ENCODE data around the gene FLT1. TPM values are rescaled to one million over a fixed set of nuclear protein-coding genes. Genes with fewer than 3 reads are reported as not detected.
A peak's percentile ranks its signal among the peaks of the same experiment; 100 is the strongest.

The FLT1 gene
- total RNA-seq, 1 donor from 2014 or later: 46.3 TPM

GRCh38 chr13:28526876-28527275, 31.9 kb upstream of the FLT1 start:
- DNase-seq: no peak

DNA sequence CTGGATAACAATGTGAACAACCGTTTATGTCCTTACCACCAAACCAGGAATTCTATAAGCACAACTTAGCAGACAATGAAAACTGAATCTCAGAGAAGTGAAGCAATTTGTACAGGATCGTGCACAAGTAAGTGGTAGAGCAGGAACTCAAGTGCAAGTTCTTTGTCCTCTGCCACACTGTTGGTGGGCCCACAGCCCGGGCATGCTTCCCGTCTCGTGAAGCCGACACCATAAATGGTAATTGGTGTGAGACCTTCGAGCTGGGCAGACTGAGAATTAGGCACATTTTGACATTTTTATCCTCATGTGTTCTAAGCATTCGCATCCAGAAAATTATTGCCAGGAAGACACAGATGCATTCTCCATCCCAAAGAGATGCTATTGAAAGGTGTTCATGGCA, 27.9 kb upstream of the FLT1 start:
- no peak for DNase-seq

GRCh38 chr13:28513745-28514144, 18.8 kb upstream of the FLT1 start:
- no peak for DNase-seq

GRCh38 chr13:28510542-28510941, 15.6 kb upstream of the FLT1 start:
- DNase-seq: no peak

- DNase-seq: no peak
These were observed 15.1 kb upstream of the FLT1 start for GRCh38 chr13:28510066-28510465.

DNA sequence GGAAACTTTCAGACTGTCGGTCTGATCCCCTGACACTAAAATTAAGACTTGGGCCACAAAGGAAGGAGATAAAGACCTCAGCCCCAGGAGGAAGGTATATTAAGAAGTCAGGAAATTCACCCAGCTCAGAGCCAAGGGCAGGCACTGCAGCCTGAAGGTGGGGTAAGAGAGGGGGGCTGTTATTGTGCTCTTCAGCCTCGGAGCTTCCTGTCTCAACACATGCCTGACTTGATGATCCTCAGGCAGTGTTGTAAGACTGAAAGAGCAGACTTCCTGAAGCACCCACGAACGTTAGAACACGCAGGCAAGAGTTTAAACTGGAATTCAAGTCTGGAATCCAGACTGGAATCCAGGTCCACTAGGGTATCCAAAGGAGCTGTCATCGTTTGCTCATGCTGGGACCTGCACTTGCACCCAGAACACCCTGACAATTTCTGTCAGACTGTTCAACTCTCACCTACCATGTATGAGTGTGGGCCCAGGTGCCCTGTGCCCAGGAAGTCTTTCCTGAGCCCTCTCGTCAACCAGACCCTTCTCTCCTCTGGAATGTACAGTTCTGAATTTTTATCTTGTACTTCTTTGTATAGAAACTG, 10.7 kb upstream of the FLT1 start:
- no peak for DNase-seq

GRCh38 chr13:28503182-28503967, 8.4 kb upstream of the FLT1 start:
- no peak for DNase-seq

- DNase-seq: no peak
These were observed 6.6 kb upstream of the FLT1 start for GRCh38 chr13:28501547-28501946.

GRCh38 chr13:28499609-28500008, 4.7 kb upstream of the FLT1 start:
- DNase-seq: no peak

DNA sequence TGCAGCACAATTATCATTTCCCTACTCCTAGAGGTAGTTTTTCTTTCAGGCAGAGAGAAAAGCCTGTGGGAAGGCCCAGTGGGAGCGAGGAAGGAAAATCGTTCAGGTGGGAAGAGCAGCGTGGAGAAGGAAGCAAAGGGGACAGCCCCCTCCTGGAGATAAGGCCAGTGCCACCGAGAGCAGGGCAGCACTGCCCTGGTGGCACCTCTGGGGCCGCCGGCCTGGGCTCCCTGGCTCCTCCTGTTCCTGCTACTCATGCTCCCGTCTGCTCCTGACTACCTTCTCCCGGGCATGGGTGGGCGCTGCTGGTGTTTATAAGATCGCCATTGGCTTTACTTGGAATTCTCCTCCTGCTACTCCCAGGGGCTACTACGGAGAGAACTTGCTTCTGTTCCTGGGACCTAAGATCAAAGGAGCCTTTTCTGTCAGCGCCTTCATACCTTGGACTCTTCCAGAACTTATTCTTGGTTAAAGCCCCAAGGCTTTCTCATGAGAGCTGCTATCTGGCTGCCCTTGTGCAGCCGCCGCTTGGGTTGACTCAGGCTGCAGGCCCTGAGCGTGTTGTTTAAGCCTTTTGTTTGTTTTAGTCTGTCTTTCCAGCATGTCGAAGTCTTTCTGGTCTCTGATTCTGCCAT, 3.7 kb upstream of the FLT1 start:
- DNase-seq: no peak

GRCh38 chr13:28497143-28497876, 2.4 kb upstream of the FLT1 start:
- no peak for DNase-seq

DNA sequence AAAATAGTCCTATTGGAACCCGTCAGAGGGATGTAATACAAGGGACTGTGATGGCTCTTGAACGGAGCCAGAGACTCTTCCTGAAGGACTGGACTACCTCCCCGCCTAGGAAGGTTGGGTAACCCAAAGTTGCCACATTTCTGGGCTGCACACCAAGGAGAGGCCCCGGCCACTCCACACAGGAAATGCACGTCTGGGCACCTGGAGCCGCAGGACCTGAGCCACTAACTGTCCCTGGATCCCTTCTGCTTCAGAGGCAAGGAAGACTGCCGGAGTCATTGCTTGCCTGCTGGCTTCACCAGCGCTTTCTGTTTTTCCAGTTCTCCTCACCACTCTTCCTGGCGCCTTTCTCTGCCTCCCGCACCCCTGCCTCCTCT, 1.2 kb upstream of the FLT1 start:
- no peak for DNase-seq

DNA sequence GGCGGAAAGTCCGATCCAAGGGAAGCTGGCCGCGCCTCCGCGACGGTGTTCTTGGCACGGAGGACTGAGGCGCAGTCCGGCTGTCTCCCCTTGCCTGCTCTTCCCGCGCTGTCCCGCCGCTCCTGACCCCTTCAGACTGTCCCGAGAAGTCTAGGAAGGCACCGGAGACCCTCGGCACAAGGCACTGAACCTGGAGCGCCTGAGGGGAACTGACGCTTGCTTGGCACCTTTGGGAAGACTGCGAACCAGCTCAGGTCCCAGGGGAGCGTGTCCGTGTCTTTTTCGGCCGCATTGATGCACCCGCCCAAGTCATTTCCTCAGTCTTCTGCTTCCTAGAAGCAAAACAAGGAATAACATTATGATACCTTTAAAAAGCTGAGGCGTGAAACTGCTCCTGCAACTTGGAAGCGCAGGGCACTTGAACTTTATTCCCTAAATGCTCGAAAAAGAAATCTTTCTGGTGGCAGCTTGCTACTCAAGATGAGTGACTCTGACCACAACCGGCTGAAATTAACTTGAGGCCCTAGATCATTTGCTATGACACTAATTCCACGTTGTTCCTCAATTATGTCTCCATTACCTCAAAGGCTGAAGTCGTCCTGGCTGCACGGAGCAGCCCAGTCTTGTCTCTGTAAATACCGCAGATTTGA, 735 bp upstream of the FLT1 start:
- no peak for DNase-seq

DNA sequence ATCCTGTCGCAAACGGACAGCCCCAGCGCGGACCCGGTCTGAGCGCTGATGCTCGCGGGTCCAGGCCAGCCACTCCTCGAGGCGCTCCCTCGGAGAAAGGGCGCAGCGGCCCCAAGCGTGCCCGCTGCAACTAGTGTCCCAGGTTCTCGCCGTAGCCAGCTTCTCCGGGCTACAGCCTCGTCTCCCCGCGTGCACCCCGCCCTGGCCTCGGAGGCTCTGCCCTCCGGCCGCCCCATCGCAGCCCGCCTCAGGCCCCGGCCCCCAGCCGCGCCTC, 487 bp downstream of the FLT1 start:
- no peak for DNase-seq

- no peak for DNase-seq
These were observed 1.0 kb downstream of the FLT1 start for GRCh38 chr13:28493740-28494503.

DNA sequence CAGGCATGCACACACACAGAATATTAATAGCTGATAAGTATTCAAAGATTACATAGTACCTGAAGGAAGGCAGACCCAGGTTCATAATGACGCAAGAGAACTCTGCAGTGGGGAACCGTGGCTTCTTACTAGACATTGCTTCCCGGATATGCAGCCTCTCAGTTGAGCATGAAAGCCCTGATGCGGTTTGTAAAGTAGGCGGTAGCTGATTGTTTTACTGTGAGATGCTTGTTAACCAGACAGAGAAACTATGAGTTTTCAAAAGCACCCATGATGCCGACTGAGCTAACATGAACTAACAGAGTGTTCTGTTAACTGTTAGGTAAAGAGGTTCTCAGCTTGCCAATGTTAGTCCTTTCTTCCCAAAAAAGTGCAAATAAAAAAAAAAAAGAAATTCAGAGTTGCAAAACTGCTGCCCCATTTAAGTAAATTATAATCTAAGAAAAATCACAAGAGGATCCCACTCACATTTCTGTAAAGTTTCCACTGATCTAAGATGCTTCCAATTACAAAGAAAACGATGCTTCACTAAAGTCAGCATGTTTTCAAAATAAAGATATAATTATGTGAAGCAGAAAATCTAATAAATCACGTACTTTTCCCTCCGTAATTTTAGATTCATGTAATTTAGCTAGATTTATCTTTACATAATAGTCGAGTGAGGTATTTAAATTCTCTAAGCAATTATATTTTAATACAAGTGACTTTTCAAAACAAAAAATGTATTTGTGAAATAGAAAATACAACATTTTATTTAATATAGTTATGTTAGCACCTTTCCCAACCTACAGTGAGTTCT, 2.2 kb downstream of the FLT1 start:
- no peak for DNase-seq

GRCh38 chr13:28490061-28490460, 4.9 kb downstream of the FLT1 start:
- no peak for DNase-seq

GRCh38 chr13:28489524-28489931, 5.4 kb downstream of the FLT1 start:
- peak; percentile 76 for DNase-seq

DNA sequence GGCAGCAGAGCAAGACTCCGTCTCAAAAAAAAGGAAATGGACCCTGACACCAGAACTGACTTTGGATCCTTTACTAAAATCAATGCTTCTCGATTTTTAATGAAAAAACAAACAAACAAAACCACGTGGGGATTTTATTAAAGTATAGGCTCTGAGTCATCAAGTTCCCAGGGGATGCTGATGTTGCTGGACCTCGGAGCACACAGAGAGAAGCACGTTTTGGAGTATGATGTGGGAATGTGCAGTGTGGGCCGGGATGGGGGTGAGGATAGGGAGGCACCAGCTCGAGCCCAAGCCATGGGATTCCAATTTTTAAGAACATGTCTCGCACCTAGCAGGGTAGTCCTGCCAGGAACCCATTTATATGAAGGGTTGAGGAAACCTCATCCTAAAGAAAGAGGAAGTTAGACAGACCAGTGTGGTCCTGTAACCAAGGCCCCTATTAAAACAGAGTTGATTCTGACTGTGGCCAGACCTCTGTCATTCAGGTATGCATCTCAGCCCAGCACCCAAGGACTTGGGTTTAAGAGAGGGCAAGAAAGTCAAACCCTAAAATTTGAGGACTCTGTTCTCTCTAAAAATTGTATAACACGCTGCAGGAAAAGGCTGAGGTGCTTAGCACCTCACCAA, 6.4 kb downstream of the FLT1 start:
- DNase-seq: no peak

DNA sequence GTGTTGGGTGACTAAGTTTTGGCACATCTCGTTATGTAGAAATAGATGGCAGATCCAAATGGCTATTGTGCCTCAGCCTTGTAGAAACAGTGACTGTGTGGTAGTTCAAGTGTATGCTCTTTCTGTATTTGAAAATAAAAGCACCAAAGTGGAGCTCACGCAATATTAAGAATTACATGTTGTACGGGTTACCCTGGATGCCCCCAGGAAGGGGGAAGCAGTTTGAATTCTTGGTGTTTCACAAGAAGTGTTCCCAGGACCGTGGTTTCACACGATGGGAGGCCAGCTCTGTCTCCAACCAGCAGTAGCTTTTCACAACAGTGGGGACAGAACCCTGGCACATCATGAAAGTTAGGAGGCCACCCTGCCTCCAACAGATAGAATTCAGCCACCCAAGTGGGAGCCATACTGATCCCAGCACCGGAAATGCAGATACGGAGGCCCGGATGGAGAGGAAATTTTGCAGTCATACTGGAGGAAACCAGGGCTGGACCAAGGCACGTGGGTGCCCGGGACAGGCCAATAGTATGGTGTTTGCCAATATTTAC, 8.9 kb downstream of the FLT1 start:
- DNase-seq: no peak
